ENCODE measurements around the gene HNMT.

GRCh38 chr2:137957033-137957432, 7.2 kb upstream of the HNMT start:
- TF ChIP-seq CTCF (optimal IDR thresholded peaks at IDR 0.05 in 1 of 3, IDR thresholded peaks at IDR 0.05 in 1 of 3, conservative IDR thresholded peaks at IDR 0.05 in 1 of 3; ENCODE audit: extremely low read depth in 1 of 3, insufficient read depth in 2 of 3, low read length in 3 of 3) = no peak
- no peak for TF ChIP-seq EZH2 (IDR thresholded peaks at IDR 0.05; ENCODE audit: low read length)
